Astrocyte of the spinal cord (primary cell): ENCODE measurements around the gene AADAC.
A peak's percentile ranks its signal among the peaks of the same experiment; 100 is the strongest.

Experiments used
- DNase-seq: peaks from one replicate; pipeline ENCODE4 v3.0.0; 2011; ENCODE audit warnings: low read depth, low spot score
- H3K4me3 ChIP-seq: 2 replicates; pipeline ENCODE4 v1.5.1; 2011; ENCODE audit warnings: low read depth, mild to moderate bottlenecking, low read length, moderate library complexity
- in situ Hi-C: cut with HindIII; loops from 2 replicates; pipeline ENCODE4 v1.10.0; 2017; ENCODE audit warnings: low sequenced_read_pairs
- TF ChIP-seq, protein P1 (sequence below): IDR thresholded peaks from 2 replicates; pipeline ENCODE4 v1.5.1; 2012; ENCODE audit warnings: low read depth, mild to moderate bottlenecking, low read length, inconsistent platforms

The AADAC gene

DNA sequence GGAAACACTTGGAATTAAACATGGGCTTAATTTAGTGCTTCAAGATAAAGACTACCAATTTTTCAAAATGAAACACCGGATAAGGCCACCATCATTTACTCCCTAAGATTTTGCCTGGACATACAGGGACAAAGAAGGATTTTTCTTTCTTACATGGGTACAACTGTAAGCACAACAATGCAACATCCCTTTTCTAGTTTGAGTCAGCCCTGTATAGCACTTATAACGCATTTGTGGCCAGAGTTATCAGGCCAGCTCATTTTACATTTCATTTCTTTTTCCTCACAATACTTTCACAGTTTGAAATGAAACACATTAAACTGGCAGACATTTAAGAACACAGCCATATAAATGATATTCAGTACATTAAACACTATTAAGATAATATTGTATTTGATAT, 49.7 kb downstream of the AADAC start:
- H3K4me3 ChIP-seq, result no peak overlapping the region
- TF ChIP-seq, protein P1, sequence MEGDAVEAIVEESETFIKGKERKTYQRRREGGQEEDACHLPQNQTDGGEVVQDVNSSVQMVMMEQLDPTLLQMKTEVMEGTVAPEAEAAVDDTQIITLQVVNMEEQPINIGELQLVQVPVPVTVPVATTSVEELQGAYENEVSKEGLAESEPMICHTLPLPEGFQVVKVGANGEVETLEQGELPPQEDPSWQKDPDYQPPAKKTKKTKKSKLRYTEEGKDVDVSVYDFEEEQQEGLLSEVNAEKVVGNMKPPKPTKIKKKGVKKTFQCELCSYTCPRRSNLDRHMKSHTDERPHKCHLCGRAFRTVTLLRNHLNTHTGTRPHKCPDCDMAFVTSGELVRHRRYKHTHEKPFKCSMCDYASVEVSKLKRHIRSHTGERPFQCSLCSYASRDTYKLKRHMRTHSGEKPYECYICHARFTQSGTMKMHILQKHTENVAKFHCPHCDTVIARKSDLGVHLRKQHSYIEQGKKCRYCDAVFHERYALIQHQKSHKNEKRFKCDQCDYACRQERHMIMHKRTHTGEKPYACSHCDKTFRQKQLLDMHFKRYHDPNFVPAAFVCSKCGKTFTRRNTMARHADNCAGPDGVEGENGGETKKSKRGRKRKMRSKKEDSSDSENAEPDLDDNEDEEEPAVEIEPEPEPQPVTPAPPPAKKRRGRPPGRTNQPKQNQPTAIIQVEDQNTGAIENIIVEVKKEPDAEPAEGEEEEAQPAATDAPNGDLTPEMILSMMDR, result no peak
- DNase-seq, result peak; percentile 49
- in situ Hi-C loops, result no loop called here

DNA sequence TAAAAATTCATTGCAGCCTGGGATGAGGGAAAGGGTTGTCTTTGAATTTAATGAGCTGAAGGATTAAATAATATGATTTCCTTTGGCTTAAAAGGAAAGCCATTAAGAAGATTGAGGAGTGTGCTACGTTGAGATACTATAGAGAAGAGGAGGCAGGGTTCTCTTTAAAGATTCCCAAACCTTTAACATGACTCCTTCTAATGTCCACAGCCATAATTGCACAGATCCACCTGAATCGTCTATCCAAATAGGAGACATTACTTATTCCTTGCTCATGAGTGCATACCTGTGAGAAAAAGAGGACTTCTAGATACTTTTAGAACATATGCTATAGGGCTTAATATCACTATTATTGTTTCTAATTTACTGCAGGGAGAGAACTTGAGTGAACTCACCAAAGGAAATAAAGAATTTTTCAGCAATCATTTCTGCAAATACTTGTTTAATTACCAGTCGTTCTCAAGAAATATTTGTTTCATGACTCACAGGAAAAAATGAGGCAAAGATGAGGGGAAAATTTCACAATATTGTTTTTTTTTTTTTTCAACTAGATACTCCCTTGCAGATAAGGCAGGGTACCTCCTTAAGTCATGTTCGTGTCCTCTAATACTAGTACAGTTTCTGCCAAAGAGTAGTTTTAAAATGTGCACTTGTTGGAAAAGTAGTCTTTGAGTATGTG, 50.6 kb downstream of the AADAC start:
- no peak overlapping the region for H3K4me3 ChIP-seq
- in situ Hi-C loops, result no loop called here
- TF ChIP-seq, protein P1, result no peak
- DNase-seq, result peak; percentile 67

DNA sequence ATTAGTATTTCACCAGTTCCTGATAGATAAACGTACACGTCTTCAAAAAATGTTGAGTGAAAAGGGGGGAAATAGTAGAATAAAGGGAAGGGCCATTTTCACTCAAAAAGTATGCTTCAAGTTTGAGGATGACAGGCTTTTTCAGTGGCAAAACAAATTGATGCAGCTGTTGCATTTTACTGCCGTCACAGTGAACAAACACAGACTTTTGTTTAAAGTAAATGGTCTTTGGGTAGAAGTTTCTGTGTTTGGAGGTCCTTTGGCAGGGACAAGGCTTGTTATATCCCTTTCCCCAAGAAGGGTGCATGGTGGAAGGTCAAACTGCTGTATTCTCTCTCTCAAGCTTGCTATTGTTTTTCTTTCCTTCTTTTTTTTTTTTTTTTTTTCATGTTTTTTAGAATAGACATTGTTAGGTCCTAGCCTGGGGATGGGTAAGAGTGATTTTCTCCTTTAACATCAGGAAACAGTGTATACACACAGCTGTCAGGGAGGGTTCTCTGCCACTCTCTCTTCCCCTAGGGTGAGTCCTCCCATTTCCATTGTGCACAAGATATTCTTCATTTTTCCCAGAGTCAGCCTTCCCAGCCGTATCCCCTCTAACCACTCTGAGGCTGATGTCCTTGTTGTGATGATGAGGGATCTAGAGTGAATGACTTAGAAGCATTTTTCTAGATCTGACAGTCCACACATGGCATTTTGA, 52.9 kb downstream of the AADAC start:
- TF ChIP-seq, protein P1, result no peak
- H3K4me3 ChIP-seq, result no peak overlapping the region
- in situ Hi-C loops, result no loop called here
- peak; percentile 5 for DNase-seq

DNA sequence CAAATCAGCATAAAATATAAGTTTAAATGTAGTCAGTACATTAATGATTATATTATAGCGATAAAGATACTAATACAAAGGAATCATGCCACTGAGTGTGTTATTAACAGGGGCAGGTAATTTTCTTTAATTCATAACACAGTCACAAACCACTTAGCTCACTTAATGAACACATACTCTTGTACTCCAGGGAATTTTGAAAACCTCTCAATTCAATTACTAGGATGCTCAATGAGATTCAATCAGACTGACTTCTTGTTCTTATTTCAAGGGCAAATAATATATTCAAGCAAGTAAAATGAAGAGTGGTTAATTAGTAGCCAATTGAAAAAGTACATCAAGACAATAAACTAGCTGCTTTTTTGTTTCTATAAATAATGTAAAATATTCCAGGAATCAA, 53.8 kb downstream of the AADAC start:
- no peak for DNase-seq
- in situ Hi-C loops, result no loop called here
- TF ChIP-seq, protein P1, result no peak
- H3K4me3 ChIP-seq, result no peak overlapping the region

DNA sequence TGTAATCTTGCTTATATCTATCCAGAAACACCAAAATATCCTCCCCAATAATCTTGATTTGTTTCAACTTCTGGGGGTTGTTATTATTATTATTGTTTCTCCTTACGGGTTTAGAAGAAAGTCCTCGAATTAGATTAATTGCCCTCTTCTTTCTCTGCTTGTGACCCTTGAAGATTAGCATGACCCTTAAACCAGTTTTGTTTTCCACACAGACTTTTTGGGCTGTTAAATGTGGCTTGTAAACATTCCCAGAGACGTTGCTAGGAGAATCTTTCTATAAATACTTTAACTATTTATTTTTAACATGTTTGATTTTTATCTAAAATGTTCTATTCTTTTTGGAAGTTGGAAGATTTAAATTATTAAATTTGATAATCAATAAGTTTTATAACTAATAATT, 55.3 kb downstream of the AADAC start:
- H3K4me3 ChIP-seq, result no peak overlapping the region
- DNase-seq, result no peak
- in situ Hi-C loops, result no loop called here
- TF ChIP-seq, protein P1, result no peak

DNA sequence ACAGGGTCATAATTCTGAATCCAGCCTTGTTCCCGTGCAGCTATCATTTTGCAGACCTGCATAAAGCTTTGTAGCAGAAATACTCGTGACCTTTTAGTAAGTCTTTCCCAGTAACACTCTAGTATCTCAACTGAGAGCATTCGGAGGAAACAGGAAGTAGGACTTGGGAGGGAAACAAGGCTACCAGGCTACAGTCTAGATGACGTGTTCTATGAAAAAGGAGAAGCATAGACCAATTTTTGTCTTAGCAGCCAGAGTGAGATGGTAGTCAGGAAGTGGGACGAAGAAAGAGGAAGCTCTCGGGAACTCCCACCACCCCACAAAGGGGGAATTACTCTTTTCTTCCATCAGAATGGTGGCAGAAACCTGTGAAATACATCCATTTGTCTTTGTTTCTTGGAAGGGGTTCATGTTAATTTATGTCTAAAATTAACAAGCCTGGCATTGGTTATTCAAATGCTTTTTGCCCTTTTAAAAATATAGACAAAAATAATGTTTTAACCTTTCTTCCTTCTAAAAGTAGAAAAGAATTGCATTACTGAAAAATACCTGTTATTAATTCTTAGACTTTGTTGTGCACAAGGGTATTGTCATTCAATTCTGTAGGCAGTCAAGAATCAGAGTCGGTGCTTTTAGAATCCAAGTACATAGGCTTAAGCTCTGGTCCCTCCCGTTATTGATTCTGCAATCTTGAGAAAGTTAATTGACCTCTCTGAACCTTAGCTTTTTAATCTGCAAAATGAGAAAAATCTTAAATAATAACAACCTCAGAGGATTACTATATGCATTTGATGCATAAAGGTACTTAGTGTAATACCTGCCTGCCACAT, 57.9 kb downstream of the AADAC start:
- no peak for DNase-seq
- in situ Hi-C loops, result no loop called here
- H3K4me3 ChIP-seq, result no peak overlapping the region
- TF ChIP-seq, protein P1, result no peak
